ENCODE measurements around the gene C1orf141.

GRCh38 chr1:67134695-67135094 is at the start of gene C1orf141:
- TF ChIP-seq, protein P1, sequence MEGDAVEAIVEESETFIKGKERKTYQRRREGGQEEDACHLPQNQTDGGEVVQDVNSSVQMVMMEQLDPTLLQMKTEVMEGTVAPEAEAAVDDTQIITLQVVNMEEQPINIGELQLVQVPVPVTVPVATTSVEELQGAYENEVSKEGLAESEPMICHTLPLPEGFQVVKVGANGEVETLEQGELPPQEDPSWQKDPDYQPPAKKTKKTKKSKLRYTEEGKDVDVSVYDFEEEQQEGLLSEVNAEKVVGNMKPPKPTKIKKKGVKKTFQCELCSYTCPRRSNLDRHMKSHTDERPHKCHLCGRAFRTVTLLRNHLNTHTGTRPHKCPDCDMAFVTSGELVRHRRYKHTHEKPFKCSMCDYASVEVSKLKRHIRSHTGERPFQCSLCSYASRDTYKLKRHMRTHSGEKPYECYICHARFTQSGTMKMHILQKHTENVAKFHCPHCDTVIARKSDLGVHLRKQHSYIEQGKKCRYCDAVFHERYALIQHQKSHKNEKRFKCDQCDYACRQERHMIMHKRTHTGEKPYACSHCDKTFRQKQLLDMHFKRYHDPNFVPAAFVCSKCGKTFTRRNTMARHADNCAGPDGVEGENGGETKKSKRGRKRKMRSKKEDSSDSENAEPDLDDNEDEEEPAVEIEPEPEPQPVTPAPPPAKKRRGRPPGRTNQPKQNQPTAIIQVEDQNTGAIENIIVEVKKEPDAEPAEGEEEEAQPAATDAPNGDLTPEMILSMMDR (IDR thresholded peaks at IDR 0.05), result no peak
- TF ChIP-seq POLR2A (IDR thresholded peaks at IDR 0.05), result no peak
- TF ChIP-seq POLR2AphosphoS5 (IDR thresholded peaks at IDR 0.05), result no peak
